ELF-1 (cell line): Measurements from ENCODE around the gene HOXA6.

ENCODE experiments used
- DNase-seq: peaks from one replicate; pipeline ENCODE4 v3.0.0-alpha.2; 2016; ENCODE audit warnings: low read depth, low spot score

The HOXA6 gene

GRCh38 chr7:27147199-27148030 is at the start of gene HOXA6:
TSS of gene HOXA6 (minus strand) at chr7:27147774. CDS start at chr7:27147749, 25 bp downstream.
- DNase-seq: peak; percentile 58

- peak; percentile 75 for DNase-seq
Measured at GRCh38 chr7:27196287-27196767, 48.8 kb upstream of the HOXA6 start.

- DNase-seq: peak; percentile 19
Measured at GRCh38 chr7:27194686-27195379, 47.3 kb upstream of the HOXA6 start.

DNA sequence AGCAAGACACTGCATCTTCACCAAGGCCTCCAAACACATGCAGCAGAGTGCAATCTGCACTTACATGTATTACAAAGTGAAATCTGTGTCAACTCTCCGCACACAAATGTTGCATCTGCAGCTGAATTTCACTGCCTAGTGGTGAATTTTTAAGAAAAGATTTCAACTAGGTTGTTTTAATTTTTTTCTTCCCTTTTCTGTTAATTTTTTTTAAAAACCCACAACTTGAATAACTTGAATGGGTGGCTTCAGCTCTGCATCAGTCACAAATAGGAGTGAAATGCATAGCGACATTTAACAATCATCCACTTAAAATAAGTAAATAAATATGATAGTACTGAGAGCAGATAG is 46.4 kb upstream of the HOXA6 start:
- no peak for DNase-seq

GRCh38 chr7:27193335-27194001 is 45.9 kb upstream of the HOXA6 start:
- peak; percentile 50 for DNase-seq

- peak; percentile 22 for DNase-seq
Measured at GRCh38 chr7:27192546-27193334, 45.2 kb upstream of the HOXA6 start.

DNA sequence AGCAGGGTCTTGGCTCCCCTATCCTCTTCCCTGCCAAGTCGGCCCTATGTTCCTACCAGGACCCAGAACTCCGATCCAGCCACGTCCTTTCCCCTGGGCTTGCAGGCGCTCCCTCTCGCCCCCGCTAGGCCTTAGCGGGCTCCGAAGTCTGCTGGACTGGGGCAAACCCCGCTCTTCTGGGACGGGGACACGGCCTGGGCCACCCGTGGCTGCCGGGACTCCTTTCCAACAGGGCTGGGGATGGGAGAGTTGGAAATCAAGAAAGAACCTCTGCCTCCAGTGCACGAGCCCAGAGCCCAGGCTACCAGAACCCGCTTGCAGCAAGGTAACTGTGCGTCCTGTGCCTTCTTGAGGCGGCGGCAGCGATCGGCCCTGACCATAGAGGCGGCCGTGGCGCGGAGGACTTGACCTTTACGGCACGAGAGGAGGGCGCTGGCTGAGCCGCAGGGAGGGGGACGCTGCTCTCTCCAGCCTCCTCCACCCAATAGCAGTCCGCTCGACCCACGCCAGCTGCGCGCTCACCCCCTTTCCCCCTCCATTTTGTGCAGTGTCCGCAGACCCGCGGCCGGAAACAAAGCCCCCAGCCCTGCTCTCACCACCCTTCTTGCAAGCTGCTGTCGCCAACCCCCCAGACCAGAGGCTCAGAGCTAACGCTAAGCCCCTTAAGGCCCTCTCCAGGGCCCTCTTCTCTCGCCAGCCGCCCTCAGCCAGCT is 44.4 kb upstream of the HOXA6 start:
- DNase-seq: peak; percentile 58

GRCh38 chr7:27191161-27191731 is 43.7 kb upstream of the HOXA6 start:
- peak; percentile 32 for DNase-seq

DNA sequence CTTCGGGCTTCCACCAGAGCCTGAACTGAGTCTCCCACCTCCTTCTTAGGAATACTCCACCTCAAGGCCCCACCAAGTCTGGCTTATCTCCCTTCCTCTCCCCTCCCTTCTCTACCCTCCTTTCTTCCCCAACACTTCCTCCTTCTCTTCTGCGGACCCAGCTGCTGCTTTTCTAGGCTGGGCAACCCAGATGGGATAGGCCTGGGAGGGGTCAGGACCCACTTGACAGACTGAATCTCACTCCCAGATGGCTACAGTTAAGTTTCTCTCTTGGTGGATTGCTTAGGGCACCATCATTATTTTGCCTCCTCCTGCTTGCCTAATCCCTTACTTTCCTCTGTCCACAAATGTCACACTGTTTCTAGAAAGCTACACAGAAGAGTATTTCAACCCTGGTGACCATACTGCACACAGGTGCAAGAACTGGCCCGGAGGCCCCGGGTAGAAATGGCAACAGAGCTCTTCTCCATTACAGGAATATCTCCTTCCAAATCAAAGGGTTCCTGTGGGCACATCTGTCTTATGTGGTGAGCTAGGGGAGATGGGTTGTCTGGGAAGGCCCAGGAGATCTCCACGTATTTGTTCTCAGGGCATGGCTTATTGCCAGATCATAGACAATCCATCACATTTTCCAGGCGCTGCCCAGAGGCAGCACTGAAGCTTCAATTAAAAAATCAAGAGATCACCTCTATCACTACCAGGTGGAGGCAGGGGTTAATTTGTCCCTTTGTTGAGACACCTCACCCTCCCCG is 42.6 kb upstream of the HOXA6 start:
- no peak for DNase-seq

DNA sequence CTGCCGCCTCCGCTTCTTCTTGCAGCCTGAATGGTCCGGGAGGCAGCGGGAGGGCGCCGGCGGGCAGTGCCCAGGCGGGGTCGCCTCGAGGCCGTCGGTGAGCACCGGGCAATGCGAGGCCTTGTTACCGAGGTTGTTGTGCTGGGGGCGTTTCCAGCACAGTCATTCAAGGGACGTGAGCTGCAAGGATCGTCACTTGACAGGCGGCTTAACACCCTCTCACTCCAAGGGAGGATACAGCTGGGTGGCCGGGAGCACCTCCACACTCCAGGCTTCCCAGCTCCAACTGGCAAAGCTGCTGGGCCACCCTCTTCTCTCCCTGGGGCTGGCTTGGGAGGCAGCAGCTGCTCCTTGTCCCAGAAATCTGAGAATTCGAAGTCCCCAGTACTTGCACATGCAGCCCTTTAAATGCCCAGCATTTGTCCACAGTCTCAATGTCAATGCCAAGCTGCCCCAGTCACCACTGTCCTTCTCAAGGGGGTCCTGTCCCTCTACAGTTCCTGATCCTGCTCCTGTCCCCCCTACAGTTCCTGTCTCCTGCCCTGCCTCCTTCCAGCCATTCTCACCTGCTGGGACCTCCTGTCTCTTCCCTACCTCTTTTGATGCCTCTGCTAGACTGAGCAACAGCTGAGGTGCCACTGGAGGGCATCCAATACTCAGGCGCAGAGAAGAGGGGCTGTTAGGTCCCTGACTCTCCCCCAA is 41.9 kb upstream of the HOXA6 start:
- peak; percentile 55 for DNase-seq

- DNase-seq: peak; percentile 55
Measured at GRCh38 chr7:27188386-27189294, 41.1 kb upstream of the HOXA6 start.

DNA sequence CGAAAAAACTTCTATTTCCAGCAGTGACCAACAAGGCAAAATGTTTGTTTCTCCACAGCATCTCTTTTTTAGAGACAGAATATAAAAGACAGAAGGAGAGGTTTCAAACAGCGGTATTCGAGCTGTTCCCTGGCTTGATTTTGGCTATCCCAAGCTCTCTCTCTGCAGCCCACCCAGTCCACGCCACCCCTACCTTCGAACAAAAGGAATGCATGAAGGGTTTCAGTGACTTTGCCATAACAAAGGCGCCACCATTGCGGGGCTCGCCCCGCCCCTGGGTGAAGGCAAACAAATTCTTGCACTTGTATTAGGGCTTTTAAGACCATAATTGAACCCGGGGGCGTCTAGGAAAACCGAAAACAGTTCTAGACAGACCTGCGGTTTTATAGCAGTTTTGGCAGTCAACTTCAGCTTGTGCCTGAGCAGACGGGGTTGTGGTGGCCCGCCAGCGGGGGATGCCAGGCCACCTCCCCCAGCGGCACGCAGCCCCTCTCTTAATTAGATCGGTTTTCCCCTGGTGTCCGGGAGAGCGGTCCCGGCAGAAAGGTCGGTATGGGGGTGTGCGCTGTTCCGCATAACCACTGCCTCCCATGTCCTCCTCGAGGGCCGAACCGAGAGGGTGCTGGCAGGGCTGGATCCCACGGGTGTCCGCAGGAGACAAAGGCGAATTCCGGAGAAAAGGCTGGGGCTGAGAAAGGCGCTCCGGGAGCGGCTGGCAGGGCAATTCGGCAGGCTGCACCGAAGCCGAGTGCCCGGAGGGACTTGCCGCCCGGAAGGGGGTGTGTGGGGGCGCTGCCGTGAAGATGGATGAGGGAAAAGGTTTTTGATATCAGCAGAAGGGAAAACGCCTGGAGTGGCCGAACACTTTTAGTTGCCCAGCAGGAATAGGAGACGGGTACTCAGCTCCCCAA is 40.2 kb upstream of the HOXA6 start:
- DNase-seq: peak; percentile 43

GRCh38 chr7:27186668-27187474 is 39.3 kb upstream of the HOXA6 start:
- peak; percentile 10 for DNase-seq

DNA sequence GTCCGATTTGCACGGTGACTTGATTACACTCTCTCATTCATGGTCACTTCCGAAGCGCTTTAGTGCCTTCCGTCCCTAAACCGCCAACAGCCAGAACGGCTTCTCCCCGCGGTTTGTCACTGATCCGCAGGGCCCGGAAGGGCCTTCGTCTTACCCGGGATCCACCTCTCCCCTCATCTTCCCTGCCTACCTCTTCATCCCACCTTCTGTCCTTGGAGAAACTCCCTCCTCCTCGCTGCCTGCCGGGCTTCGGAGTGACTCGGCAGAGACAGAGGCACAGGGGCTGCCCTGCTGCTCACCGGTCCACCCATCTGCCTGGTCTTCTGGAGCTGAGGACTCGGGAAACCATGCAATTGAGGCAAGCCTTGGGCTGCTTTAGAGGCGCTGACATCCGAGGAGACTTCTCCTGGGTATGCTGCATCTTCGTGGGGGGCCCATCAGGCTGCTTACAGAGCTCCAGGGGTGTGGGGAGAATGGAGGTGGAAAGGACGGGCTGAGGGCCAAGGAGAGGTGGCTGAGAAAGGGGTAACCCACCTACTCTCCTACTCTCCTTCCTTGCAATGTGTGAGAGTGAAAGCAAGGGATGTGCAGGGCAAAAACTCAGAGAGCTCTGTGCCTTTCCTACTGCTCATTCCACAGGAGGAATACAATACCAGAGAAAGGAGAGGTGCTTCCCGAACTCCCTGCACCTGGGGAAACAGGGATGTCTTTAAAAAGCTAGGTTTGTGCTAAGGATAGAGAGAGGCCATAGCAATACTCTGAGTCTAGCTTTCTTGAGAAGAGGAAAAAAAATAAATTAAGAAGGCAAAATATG is 38.5 kb upstream of the HOXA6 start:
- DNase-seq: peak; percentile 44
